ENCODE measurements around the gene SEMA4B.

GRCh38 chr15:90231028-90232017 lies 30.2 kb downstream of the SEMA4B start:
- TF ChIP-seq, protein P1, sequence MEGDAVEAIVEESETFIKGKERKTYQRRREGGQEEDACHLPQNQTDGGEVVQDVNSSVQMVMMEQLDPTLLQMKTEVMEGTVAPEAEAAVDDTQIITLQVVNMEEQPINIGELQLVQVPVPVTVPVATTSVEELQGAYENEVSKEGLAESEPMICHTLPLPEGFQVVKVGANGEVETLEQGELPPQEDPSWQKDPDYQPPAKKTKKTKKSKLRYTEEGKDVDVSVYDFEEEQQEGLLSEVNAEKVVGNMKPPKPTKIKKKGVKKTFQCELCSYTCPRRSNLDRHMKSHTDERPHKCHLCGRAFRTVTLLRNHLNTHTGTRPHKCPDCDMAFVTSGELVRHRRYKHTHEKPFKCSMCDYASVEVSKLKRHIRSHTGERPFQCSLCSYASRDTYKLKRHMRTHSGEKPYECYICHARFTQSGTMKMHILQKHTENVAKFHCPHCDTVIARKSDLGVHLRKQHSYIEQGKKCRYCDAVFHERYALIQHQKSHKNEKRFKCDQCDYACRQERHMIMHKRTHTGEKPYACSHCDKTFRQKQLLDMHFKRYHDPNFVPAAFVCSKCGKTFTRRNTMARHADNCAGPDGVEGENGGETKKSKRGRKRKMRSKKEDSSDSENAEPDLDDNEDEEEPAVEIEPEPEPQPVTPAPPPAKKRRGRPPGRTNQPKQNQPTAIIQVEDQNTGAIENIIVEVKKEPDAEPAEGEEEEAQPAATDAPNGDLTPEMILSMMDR (conservative IDR thresholded peaks at IDR 0.05; ENCODE audit: low read depth, low read length), result no peak
- TF ChIP-seq EZH2 (IDR thresholded peaks at IDR 0.05; ENCODE audit: borderline replicate concordance, low read depth, low read length, poor library complexity, severe bottlenecking), result no peak

All from A673 (cell line).